GM23338 (cell line): ENCODE measurements around the gene GPRC5C.

Source experiments
- EZH2 ChIP-seq: fragments of 200-600 bp; sonication (generic); IDR thresholded peaks from one replicate; pipeline ENCODE4 v1.8.0; 2017; ENCODE audit warnings: antibody characterized with exemption, mild to moderate bottlenecking, low read depth; ENCODE audit not compliant: unreplicated experiment
- EZH2phosphoT487 ChIP-seq: fragments of 200-600 bp; sonication (generic); IDR thresholded peaks from one replicate; pipeline ENCODE4 v1.8.1; 2018; ENCODE audit warnings: antibody characterized with exemption; ENCODE audit not compliant: unreplicated experiment
- TF ChIP-seq, protein P1 (sequence below), 2 experiments: fragments of 200-600 bp in 1 of 2; sonication (generic) in 1 of 2; conservative IDR thresholded peaks; 2 replicates each; pipeline versions ENCODE4 v1.5.1 to v1.6.1; 2016 to 2017; ENCODE audit warnings: antibody characterized with exemption in 2 of 2, low read depth in 2 of 2, mild to moderate bottlenecking in 2 of 2, moderate library complexity in 1 of 2

DNA sequence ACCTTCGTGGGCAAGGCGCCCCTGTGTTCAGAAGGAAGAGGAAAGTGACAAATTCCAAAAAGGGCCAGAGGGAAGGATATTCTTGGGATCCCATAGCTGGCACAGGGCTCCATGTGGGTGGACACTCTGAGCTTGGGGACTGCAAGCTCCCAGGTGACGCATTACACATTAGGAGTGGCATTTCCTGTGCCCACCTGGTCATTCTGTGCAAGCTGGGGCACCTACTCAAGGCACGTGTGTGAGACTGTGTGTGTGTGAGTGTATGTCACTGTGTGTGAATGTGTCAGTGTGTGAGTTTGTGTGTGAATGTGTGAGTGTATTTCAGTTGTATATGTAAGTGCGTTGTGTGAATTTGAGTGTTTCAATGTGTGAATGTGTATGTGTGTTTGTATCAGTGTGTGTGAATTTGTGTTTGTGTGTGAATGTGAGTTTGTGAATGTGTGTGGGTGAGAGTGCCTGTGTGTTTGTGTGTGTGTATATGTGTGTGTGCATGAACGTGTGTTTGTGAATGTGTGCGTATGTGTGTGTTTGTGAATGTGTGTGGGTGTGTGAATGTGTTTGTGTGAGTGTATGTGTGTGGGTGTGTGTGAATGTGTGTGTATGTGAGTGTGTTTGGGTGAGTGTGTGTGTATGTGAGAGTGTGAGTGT, 33.0 kb downstream of the GPRC5C start:
- TF ChIP-seq EZH2 (no peak), EZH2phosphoT487 (no peak)
- TF ChIP-seq, protein P1, sequence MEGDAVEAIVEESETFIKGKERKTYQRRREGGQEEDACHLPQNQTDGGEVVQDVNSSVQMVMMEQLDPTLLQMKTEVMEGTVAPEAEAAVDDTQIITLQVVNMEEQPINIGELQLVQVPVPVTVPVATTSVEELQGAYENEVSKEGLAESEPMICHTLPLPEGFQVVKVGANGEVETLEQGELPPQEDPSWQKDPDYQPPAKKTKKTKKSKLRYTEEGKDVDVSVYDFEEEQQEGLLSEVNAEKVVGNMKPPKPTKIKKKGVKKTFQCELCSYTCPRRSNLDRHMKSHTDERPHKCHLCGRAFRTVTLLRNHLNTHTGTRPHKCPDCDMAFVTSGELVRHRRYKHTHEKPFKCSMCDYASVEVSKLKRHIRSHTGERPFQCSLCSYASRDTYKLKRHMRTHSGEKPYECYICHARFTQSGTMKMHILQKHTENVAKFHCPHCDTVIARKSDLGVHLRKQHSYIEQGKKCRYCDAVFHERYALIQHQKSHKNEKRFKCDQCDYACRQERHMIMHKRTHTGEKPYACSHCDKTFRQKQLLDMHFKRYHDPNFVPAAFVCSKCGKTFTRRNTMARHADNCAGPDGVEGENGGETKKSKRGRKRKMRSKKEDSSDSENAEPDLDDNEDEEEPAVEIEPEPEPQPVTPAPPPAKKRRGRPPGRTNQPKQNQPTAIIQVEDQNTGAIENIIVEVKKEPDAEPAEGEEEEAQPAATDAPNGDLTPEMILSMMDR (conservative IDR thresholded peaks at IDR 0.05; ENCODE audit: low read depth in 2 of 2) = no peak
